IgD-negative memory B cell (primary cell): ENCODE results near the gene RNF128. TPM values are rescaled to one million over a fixed set of nuclear protein-coding genes. Genes with fewer than 3 reads are reported as not detected.

ENCODE experiments used
- H3K27ac Mint-ChIP-seq, 3 donors: one replicate each; pipeline ENCODE4 v1.8.0; 2020 to 2022; ENCODE audit warnings: mild to moderate bottlenecking in 3 of 3, mixed read lengths in 3 of 3, moderate library complexity in 1 of 3
- H3K27me3 Mint-ChIP-seq: one replicate; pipeline ENCODE4 v1.8.0; 2021; ENCODE audit warnings: mixed read lengths
- H3K36me3 Mint-ChIP-seq: one replicate; pipeline ENCODE4 v1.8.0; 2020; ENCODE audit warnings: mild to moderate bottlenecking, mixed read lengths
- H3K4me1 Mint-ChIP-seq, 3 donors: one replicate each; pipeline ENCODE4 v1.8.0; 2020 to 2022; ENCODE audit warnings: mixed read lengths in 3 of 3, mild to moderate bottlenecking in 1 of 3
- H3K4me3 Mint-ChIP-seq, 4 donors: one replicate each; pipeline ENCODE4 v1.8.0; 2020 to 2022; ENCODE audit warnings: mild to moderate bottlenecking in 4 of 4, mixed read lengths in 4 of 4, moderate library complexity in 3 of 4
- H3K9me3 Mint-ChIP-seq, 3 donors: one replicate each; pipeline ENCODE4 v1.8.0; 2020 to 2021; ENCODE audit warnings: mixed read lengths in 3 of 3, mild to moderate bottlenecking in 1 of 3
- polyA plus RNA-seq: library from polyadenylated mRNA; unstranded; fragments of 300-500 nt; fragmentation: Illumina TruSeq; gene quantifications from one replicate; pipeline ENCODE4 v1.2.3, GENCODE V29; 2021

The RNF128 gene
- not detected for polyA plus RNA-seq

DNA sequence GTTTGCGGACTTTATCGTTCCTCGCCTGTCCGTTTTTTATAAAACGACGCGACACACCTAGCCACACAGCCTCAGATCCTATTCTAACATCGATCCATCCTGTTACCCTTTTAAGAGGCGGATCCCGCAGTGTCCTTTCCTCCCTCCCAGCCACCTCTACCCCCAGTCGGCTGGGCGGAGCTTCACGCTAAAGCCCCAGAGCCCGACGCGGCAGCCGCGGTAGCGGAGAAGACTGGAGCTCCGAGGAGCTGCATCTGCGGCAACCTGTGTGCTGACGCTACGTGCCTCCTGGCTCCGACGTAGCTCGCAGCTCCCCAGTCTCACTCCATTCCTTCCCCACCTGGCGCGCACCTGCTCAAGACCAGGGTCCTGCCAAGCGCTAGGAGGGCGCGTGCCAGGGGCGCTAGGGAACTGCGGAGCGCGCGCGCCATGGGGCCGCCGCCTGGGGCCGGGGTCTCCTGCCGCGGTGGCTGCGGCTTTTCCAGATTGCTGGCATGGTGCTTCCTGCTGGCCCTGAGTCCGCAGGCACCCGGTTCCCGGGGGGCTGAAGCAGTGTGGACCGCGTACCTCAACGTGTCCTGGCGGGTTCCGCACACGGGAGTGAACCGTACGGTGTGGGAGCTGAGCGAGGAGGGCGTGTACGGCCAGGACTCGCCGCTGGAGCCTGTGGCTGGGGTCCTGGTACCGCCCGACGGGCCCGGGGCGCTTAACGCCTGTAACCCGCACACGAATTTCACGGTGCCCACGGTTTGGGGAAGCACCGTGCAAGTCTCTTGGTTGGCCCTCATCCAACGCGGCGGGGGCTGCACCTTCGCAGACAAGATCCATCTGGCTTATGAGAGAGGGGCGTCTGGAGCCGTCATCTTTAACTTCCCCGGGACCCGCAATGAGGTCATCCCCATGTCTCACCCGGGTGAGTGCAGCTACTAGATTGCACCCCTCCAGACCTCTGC is at the start of gene RNF128:
Gene RNF128, plus strand, starts transcription at position 217 of the 953 bp plus-strand sequence. Its CDS starts 213 bp downstream, at position 430.
- peaks cover 0 to 5% (median 0%) of the 10 kb centered on the region in 3 donors for H3K4me1 Mint-ChIP-seq
- peaks cover 18% of the 10 kb centered on the region for H3K27me3 Mint-ChIP-seq
- H3K9me3 Mint-ChIP-seq: peaks cover 0 to 3% (median 0%) of the 10 kb centered on the region in 3 donors
- no peak within 1 kb of the TSS for H3K27ac Mint-ChIP-seq
- no peaks in the 10 kb centered on the region for H3K36me3 Mint-ChIP-seq
- H3K4me3 Mint-ChIP-seq: peak within 1 kb of the TSS in 3 of 4 donors; percentile 28 to 73 (median 72)

- H3K4me1 Mint-ChIP-seq: no peaks in the 10 kb centered on the region
- no peak overlapping the region for H3K27ac Mint-ChIP-seq
- peaks cover 2% of the 10 kb centered on the region for H3K36me3 Mint-ChIP-seq
- H3K27me3 Mint-ChIP-seq: peaks cover 4% of the 10 kb centered on the region
- no peak overlapping the region for H3K4me3 Mint-ChIP-seq
- peaks cover 0 to 2% (median 0%) of the 10 kb centered on the region in 3 donors for H3K9me3 Mint-ChIP-seq
Measured at GRCh38 chrX:106680716-106681115, 45.8 kb upstream of the RNF128 start.

GRCh38 chrX:106684207-106684606 is 42.3 kb upstream of the RNF128 start:
- Mint-ChIP-seq H3K27ac (peak overlapping the region in 1 of 3 donors; percentile 30), H3K4me1 (no peaks in the 10 kb centered on the region), H3K9me3 (peaks cover 0 to 2% (median 0%) of the 10 kb centered on the region in 3 donors), H3K36me3 (peaks cover 2% of the 10 kb centered on the region), H3K27me3 (peaks cover 4% of the 10 kb centered on the region), H3K4me3 (no peak overlapping the region)

- H3K4me1 Mint-ChIP-seq: no peaks in the 10 kb centered on the region
- no peak overlapping the region for H3K27ac Mint-ChIP-seq
- no peaks in the 10 kb centered on the region for H3K27me3 Mint-ChIP-seq
- H3K4me3 Mint-ChIP-seq: no peak overlapping the region
- H3K36me3 Mint-ChIP-seq: no peaks in the 10 kb centered on the region
- H3K9me3 Mint-ChIP-seq: no peaks in the 10 kb centered on the region
Measured at GRCh38 chrX:106692425-106693065, 34.0 kb upstream of the RNF128 start.

DNA sequence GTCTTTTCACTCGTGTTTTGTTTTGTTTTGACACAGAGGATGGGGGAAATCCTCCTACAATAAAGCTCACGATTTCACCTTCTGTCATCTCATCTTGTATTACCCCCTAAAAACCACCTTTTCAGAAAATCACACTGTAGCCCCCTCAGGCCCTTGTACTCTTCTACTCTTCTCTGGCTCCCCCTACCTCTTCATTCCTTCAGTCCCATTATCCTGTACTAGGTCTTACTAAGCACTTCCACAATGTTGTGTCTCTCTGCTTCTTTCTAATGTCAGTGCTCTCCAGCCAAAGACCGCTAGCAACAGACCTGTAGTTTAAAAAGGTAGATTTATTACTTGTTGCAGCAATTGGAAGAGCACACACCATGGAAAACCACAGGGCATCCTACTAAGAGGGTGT is 30.0 kb upstream of the RNF128 start:
- no peaks in the 10 kb centered on the region for H3K4me1 Mint-ChIP-seq
- H3K4me3 Mint-ChIP-seq: no peak overlapping the region
- H3K27ac Mint-ChIP-seq: no peak overlapping the region
- H3K27me3 Mint-ChIP-seq: peaks cover 6% of the 10 kb centered on the region
- H3K36me3 Mint-ChIP-seq: no peaks in the 10 kb centered on the region
- no peaks in the 10 kb centered on the region for H3K9me3 Mint-ChIP-seq

- no peaks in the 10 kb centered on the region for H3K36me3 Mint-ChIP-seq
Measured at GRCh38 chrX:106698693-106699092, 27.8 kb upstream of the RNF128 start.

DNA sequence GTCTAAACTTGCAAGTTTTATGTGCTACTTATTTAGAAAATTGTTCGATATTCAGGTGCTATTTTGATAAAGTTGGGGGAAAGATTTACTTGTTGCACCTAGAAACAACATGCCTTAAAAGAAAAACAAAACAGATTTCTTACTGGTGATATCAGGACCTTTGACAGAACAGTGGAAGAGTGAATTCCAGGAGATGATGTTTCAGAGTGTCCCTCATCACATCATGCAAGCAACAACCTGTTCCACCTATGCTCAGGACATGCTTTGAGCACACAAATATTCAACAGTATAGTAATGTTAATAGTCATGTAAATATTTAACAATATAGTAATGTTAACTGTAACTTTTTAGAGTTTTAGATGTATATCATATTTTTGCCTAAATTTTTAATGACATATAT is 23.9 kb upstream of the RNF128 start:
- no peak overlapping the region for H3K4me3 Mint-ChIP-seq
- H3K4me1 Mint-ChIP-seq: no peaks in the 10 kb centered on the region
- H3K36me3 Mint-ChIP-seq: no peaks in the 10 kb centered on the region
- peaks cover 0 to 1% (median 0%) of the 10 kb centered on the region in 3 donors for H3K9me3 Mint-ChIP-seq
- no peak overlapping the region for H3K27ac Mint-ChIP-seq
- peaks cover 6% of the 10 kb centered on the region for H3K27me3 Mint-ChIP-seq

More at GRCh38 chrX:106698693-106699092, 27.8 kb upstream of the RNF128 start:
- Mint-ChIP-seq H3K4me1 (no peaks in the 10 kb centered on the region), H3K27me3 (peaks cover 6% of the 10 kb centered on the region), H3K9me3 (no peaks in the 10 kb centered on the region), H3K4me3 (no peak overlapping the region), H3K27ac (no peak overlapping the region)

- no peaks in the 10 kb centered on the region for H3K27me3 Mint-ChIP-seq
- H3K27ac Mint-ChIP-seq: no peak overlapping the region
- H3K9me3 Mint-ChIP-seq: peaks cover 0 to 1% (median 0%) of the 10 kb centered on the region in 3 donors
- H3K4me3 Mint-ChIP-seq: no peak overlapping the region
- no peaks in the 10 kb centered on the region for H3K36me3 Mint-ChIP-seq
- no peaks in the 10 kb centered on the region for H3K4me1 Mint-ChIP-seq
Measured at GRCh38 chrX:106706466-106706865, 20.0 kb upstream of the RNF128 start.

DNA sequence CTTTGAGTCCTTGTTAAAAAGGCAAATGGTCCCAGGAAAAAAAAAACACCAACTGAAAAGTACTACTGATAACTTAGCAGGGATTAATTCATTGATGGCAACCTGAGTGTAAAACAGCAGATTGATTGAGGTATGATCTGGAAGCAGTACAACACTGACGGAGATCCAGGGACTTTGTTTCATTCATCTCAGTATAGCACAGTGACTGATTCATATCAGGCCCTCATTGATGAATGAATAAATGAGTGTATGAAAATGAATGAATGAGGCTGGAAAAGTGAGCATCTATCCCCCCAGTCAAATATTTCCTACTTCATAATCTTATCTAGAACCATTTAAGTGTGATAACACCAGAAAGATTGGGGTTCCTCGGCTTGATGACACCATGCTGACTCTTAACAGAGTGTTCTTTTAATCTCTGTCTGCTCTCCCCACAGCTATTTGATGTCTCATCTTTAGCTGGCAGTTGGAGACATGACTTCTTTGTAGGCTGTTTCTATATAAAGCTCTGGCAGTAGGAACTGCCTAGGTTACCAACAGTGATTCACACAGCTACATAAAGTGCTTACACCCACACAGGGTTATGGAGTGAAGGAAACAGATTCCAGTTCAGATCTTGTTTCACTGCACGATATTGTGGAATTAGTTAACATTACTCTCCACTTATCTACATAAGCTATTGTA is 18.6 kb upstream of the RNF128 start:
- H3K27me3 Mint-ChIP-seq: no peaks in the 10 kb centered on the region
- no peak overlapping the region for H3K27ac Mint-ChIP-seq
- no peaks in the 10 kb centered on the region for H3K36me3 Mint-ChIP-seq
- no peak overlapping the region for H3K4me3 Mint-ChIP-seq
- H3K4me1 Mint-ChIP-seq: no peaks in the 10 kb centered on the region
- H3K9me3 Mint-ChIP-seq: peaks cover 0 to 1% (median 0%) of the 10 kb centered on the region in 3 donors

GRCh38 chrX:106710771-106711170 is 15.7 kb upstream of the RNF128 start:
- Mint-ChIP-seq H3K27ac (no peak overlapping the region), H3K4me1 (no peaks in the 10 kb centered on the region), H3K36me3 (peaks cover 2% of the 10 kb centered on the region), H3K9me3 (no peaks in the 10 kb centered on the region), H3K27me3 (no peaks in the 10 kb centered on the region), H3K4me3 (no peak overlapping the region)

- peaks cover 2% of the 10 kb centered on the region for H3K36me3 Mint-ChIP-seq
- H3K4me3 Mint-ChIP-seq: no peak overlapping the region
- no peaks in the 10 kb centered on the region for H3K4me1 Mint-ChIP-seq
- no peak overlapping the region for H3K27ac Mint-ChIP-seq
- H3K27me3 Mint-ChIP-seq: no peaks in the 10 kb centered on the region
- H3K9me3 Mint-ChIP-seq: no peaks in the 10 kb centered on the region
Measured at GRCh38 chrX:106711375-106711774, 15.1 kb upstream of the RNF128 start.

DNA sequence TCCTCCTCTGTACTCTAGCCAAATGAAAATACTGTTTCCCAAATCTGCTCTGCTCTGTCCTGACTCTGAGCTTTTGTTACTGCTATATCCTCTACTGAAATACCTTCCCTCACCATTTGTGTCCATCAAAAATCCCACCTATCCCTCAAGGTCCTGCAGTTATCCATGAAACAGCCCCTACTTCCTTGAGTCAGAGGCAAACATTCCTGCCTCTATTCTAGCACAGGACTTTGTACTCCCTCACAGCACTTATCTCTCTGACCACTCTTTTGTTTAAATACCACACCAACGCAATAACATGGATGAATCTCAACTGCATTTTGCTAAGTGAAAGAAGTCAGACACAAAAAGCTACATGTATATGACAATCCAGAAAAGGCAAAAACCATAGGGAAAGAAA is 10.5 kb upstream of the RNF128 start:
- H3K27me3 Mint-ChIP-seq: no peaks in the 10 kb centered on the region
- H3K9me3 Mint-ChIP-seq: no peaks in the 10 kb centered on the region
- peaks cover 2% of the 10 kb centered on the region for H3K36me3 Mint-ChIP-seq
- H3K27ac Mint-ChIP-seq: no peak overlapping the region
- no peaks in the 10 kb centered on the region for H3K4me1 Mint-ChIP-seq
- no peak overlapping the region for H3K4me3 Mint-ChIP-seq

DNA sequence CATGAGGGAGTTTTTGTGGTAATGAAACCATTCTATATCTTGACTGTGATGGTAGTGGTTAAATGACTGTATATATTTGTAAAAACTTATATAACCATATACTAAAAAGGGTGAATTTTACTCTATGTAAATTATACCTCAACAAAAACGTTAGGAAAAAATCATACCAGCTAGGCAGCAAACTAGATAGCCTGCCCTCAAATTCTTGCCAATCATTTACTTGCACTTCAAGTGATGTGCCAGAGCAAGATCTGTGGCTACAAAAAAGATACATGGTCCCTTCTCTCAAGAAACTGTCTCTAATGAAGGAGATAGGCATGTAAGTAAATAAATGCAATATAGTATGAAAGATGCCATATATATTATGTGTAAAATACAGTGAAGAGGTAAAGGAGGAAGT is 10.0 kb upstream of the RNF128 start:
- H3K4me1 Mint-ChIP-seq: no peaks in the 10 kb centered on the region
- H3K36me3 Mint-ChIP-seq: peaks cover 2% of the 10 kb centered on the region
- no peaks in the 10 kb centered on the region for H3K27me3 Mint-ChIP-seq

DNA sequence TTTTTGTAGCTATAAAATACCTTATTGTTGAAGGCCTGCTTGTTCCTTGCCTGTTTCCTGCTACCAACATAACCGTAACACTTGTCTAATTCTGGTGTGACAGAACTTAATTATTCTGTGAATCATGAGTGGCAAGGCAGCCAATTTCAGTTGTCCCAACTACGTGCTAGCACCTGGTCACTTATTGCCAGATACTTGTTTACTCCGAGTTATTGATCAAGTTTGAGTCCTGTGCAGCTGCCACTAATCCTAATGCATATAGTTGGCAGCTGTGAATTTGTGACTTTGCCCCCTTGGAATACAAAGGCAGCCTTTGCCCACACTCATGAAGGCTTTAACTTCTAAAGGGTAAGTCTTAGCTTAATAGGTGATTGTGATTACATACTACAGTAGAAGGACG is 7.8 kb upstream of the RNF128 start:
- Mint-ChIP-seq H3K4me3 (no peak overlapping the region), H3K9me3 (no peaks in the 10 kb centered on the region), H3K4me1 (no peaks in the 10 kb centered on the region), H3K27me3 (no peaks in the 10 kb centered on the region), H3K36me3 (peaks cover 2% of the 10 kb centered on the region), H3K27ac (no peak overlapping the region)

More for the DNA sequence above, 10.0 kb upstream of the RNF128 start:
- H3K4me3 Mint-ChIP-seq: no peak overlapping the region
- H3K27ac Mint-ChIP-seq: no peak overlapping the region
- no peaks in the 10 kb centered on the region for H3K9me3 Mint-ChIP-seq

- no peaks in the 10 kb centered on the region for H3K36me3 Mint-ChIP-seq
- peaks cover 0 to 5% (median 0%) of the 10 kb centered on the region in 3 donors for H3K4me1 Mint-ChIP-seq
- no peak overlapping the region for H3K27ac Mint-ChIP-seq
- peak overlapping the region in 3 of 4 donors; percentile 28 to 73 (median 72) for H3K4me3 Mint-ChIP-seq
- H3K9me3 Mint-ChIP-seq: peaks cover 0 to 3% (median 0%) of the 10 kb centered on the region in 3 donors
- H3K27me3 Mint-ChIP-seq: peaks cover 18% of the 10 kb centered on the region
Measured at GRCh38 chrX:106725931-106726330, 570 bp upstream of the RNF128 start.
